ENCODE data around the gene MIEN1.

GRCh38 chr17:39740357-39741111, 10.2 kb upstream of the MIEN1 start:
- TF ChIP-seq GATA3 (IDR thresholded peaks at IDR 0.05; ENCODE audit: low read depth, low read length) (no peak), GATA2 (IDR thresholded peaks at IDR 0.05; ENCODE audit: low read depth, low read length) (no peak)
